ENCODE results near the gene PDE7B.
A peak's percentile ranks its signal among the peaks of the same experiment; 100 is the strongest.

PDE7B gene

DNA sequence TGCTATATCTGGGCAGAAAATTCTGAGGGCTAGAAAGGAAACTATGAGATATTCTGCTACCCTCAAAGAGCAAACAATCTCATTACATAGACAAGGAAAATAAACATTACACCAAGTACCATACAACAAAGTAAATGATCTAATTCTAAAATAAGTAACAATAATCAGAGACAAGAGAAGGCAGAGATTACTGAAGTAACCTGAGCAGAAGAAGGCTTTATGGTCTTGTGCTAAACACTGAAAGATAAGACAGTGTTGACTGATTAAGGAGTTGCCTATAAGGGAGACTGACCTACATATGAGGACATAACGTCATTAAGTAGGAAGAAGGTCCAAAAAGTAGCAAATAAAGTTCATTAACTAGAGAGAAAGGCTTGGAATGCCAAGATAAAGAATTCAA lies 264.4 kb downstream of the PDE7B start (continued):
- peak; percentile 47; the same call in 1 of the 2 replicates for TF ChIP-seq TRIM28 (IDR thresholded peaks at IDR 0.05; ENCODE audit: borderline replicate concordance, low read length)
- TF ChIP-seq ZNF501 (tag by site-specific recombination; IDR thresholded peaks at IDR 0.05) = no peak
- TF ChIP-seq ZNF473 (tag by site-specific recombination; IDR thresholded peaks at IDR 0.05) = no peak
- no peak for TF ChIP-seq ZNF132 (tag by site-specific recombination; IDR thresholded peaks at IDR 0.05; ENCODE audit: borderline replicate concordance)
- TF ChIP-seq, protein P1, sequence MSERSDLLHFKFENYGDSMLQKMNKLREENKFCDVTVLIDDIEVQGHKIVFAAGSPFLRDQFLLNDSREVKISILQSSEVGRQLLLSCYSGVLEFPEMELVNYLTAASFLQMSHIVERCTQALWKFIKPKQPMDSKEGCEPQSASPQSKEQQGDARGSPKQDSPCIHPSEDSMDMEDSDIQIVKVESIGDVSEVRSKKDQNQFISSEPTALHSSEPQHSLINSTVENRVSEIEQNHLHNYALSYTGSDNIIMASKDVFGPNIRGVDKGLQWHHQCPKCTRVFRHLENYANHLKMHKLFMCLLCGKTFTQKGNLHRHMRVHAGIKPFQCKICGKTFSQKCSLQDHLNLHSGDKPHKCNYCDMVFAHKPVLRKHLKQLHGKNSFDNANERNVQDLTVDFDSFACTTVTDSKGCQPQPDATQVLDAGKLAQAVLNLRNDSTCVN (tag by site-specific recombination; optimal IDR thresholded peaks at IDR 0.05) = no peak
- TF ChIP-seq EGR2 (tag by site-specific recombination; IDR thresholded peaks at IDR 0.05; ENCODE audit: low read depth) = no peak
- TF ChIP-seq, protein P2, sequence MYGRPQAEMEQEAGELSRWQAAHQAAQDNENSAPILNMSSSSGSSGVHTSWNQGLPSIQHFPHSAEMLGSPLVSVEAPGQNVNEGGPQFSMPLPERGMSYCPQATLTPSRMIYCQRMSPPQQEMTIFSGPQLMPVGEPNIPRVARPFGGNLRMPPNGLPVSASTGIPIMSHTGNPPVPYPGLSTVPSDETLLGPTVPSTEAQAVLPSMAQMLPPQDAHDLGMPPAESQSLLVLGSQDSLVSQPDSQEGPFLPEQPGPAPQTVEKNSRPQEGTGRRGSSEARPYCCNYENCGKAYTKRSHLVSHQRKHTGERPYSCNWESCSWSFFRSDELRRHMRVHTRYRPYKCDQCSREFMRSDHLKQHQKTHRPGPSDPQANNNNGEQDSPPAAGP (tag by site-specific recombination; IDR thresholded peaks at IDR 0.05) = no peak
- TF ChIP-seq, protein P3, sequence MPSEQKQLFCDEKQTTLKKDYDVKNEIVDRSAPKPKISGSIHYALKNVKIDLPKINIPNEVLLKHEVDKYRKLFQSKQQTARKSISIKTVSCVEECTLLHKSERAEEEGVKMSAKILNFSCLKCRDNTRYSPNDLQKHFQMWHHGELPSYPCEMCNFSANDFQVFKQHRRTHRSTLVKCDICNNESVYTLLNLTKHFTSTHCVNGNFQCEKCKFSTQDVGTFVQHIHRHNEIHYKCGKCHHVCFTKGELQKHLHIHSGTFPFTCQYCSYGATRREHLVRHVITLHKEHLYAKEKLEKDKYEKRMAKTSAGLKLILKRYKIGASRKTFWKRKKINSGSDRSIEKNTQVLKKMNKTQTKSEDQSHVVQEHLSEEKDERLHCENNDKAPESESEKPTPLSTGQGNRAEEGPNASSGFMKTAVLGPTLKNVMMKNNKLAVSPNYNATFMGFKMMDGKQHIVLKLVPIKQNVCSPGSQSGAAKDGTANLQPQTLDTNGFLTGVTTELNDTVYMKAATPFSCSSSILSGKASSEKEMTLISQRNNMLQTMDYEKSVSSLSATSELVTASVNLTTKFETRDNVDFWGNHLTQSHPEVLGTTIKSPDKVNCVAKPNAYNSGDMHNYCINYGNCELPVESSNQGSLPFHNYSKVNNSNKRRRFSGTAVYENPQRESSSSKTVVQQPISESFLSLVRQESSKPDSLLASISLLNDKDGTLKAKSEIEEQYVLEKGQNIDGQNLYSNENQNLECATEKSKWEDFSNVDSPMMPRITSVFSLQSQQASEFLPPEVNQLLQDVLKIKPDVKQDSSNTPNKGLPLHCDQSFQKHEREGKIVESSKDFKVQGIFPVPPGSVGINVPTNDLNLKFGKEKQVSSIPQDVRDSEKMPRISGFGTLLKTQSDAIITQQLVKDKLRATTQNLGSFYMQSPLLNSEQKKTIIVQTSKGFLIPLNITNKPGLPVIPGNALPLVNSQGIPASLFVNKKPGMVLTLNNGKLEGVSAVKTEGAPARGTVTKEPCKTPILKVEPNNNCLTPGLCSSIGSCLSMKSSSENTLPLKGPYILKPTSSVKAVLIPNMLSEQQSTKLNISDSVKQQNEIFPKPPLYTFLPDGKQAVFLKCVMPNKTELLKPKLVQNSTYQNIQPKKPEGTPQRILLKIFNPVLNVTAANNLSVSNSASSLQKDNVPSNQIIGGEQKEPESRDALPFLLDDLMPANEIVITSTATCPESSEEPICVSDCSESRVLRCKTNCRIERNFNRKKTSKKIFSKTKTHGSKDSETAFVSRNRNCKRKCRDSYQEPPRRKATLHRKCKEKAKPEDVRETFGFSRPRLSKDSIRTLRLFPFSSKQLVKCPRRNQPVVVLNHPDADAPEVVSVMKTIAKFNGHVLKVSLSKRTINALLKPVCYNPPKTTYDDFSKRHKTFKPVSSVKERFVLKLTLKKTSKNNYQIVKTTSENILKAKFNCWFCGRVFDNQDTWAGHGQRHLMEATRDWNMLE (tag by site-specific recombination; conservative IDR thresholded peaks at IDR 0.05; ENCODE audit: low read depth) = no peak
- TF ChIP-seq ZNF660 (tag by site-specific recombination; IDR thresholded peaks at IDR 0.05) = no peak
- no peak for TF ChIP-seq ZNF157 (tag by site-specific recombination; IDR thresholded peaks at IDR 0.05)
- no peak for TF ChIP-seq ZNF221 (tag by site-specific recombination; IDR thresholded peaks at IDR 0.05; ENCODE audit: borderline replicate concordance)
- TF ChIP-seq RBAK (tag by site-specific recombination; IDR thresholded peaks at IDR 0.05) = no peak
- TF ChIP-seq, protein P4, sequence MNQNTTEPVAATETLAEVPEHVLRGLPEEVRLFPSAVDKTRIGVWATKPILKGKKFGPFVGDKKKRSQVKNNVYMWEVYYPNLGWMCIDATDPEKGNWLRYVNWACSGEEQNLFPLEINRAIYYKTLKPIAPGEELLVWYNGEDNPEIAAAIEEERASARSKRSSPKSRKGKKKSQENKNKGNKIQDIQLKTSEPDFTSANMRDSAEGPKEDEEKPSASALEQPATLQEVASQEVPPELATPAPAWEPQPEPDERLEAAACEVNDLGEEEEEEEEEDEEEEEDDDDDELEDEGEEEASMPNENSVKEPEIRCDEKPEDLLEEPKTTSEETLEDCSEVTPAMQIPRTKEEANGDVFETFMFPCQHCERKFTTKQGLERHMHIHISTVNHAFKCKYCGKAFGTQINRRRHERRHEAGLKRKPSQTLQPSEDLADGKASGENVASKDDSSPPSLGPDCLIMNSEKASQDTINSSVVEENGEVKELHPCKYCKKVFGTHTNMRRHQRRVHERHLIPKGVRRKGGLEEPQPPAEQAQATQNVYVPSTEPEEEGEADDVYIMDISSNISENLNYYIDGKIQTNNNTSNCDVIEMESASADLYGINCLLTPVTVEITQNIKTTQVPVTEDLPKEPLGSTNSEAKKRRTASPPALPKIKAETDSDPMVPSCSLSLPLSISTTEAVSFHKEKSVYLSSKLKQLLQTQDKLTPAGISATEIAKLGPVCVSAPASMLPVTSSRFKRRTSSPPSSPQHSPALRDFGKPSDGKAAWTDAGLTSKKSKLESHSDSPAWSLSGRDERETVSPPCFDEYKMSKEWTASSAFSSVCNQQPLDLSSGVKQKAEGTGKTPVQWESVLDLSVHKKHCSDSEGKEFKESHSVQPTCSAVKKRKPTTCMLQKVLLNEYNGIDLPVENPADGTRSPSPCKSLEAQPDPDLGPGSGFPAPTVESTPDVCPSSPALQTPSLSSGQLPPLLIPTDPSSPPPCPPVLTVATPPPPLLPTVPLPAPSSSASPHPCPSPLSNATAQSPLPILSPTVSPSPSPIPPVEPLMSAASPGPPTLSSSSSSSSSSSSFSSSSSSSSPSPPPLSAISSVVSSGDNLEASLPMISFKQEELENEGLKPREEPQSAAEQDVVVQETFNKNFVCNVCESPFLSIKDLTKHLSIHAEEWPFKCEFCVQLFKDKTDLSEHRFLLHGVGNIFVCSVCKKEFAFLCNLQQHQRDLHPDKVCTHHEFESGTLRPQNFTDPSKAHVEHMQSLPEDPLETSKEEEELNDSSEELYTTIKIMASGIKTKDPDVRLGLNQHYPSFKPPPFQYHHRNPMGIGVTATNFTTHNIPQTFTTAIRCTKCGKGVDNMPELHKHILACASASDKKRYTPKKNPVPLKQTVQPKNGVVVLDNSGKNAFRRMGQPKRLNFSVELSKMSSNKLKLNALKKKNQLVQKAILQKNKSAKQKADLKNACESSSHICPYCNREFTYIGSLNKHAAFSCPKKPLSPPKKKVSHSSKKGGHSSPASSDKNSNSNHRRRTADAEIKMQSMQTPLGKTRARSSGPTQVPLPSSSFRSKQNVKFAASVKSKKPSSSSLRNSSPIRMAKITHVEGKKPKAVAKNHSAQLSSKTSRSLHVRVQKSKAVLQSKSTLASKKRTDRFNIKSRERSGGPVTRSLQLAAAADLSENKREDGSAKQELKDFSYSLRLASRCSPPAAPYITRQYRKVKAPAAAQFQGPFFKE (tag by site-specific recombination; IDR thresholded peaks at IDR 0.05; ENCODE audit: borderline replicate concordance) = no peak
- peak; percentile 81 for TF ChIP-seq ZNF629 (tag by site-specific recombination; IDR thresholded peaks at IDR 0.05)
- no peak for TF ChIP-seq SETDB1 (IDR thresholded peaks at IDR 0.05; ENCODE audit: insufficient read length, low read length)
- TF ChIP-seq ZNF549 (tag by site-specific recombination; IDR thresholded peaks at IDR 0.05) = no peak
- TF ChIP-seq, protein P5, sequence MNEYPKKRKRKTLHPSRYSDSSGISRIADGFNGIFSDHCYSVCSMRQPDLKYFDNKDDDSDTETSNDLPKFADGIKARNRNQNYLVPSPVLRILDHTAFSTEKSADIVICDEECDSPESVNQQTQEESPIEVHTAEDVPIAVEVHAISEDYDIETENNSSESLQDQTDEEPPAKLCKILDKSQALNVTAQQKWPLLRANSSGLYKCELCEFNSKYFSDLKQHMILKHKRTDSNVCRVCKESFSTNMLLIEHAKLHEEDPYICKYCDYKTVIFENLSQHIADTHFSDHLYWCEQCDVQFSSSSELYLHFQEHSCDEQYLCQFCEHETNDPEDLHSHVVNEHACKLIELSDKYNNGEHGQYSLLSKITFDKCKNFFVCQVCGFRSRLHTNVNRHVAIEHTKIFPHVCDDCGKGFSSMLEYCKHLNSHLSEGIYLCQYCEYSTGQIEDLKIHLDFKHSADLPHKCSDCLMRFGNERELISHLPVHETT (tag by site-specific recombination; IDR thresholded peaks at IDR 0.05) = peak; percentile 56; the same call in 1 of the 2 replicates
- TF ChIP-seq ZNF174 (tag by site-specific recombination; IDR thresholded peaks at IDR 0.05) = no peak
- TF ChIP-seq ZNF626 (tag by site-specific recombination; IDR thresholded peaks at IDR 0.05) = no peak
- TF ChIP-seq ZNF114 (tag by site-specific recombination; IDR thresholded peaks at IDR 0.05) = no peak
- TF ChIP-seq, protein P6, sequence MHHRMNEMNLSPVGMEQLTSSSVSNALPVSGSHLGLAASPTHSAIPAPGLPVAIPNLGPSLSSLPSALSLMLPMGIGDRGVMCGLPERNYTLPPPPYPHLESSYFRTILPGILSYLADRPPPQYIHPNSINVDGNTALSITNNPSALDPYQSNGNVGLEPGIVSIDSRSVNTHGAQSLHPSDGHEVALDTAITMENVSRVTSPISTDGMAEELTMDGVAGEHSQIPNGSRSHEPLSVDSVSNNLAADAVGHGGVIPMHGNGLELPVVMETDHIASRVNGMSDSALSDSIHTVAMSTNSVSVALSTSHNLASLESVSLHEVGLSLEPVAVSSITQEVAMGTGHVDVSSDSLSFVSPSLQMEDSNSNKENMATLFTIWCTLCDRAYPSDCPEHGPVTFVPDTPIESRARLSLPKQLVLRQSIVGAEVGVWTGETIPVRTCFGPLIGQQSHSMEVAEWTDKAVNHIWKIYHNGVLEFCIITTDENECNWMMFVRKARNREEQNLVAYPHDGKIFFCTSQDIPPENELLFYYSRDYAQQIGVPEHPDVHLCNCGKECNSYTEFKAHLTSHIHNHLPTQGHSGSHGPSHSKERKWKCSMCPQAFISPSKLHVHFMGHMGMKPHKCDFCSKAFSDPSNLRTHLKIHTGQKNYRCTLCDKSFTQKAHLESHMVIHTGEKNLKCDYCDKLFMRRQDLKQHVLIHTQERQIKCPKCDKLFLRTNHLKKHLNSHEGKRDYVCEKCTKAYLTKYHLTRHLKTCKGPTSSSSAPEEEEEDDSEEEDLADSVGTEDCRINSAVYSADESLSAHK (tag by site-specific recombination; IDR thresholded peaks at IDR 0.05) = 0 out of 2 replicates have a peak, but pooled peaks have one; percentile 14

Data from HEK293 (cell line).